Adrenal gland (tissue), 12 donors: Measurements from ENCODE around the gene EYA4. TPM values are rescaled to one million over a fixed set of nuclear protein-coding genes. Genes with fewer than 3 reads are reported as not detected.

Experiments
- DNase-seq, 7 donors: peaks; one replicate each; pipeline ENCODE4 v3.0.0-alpha.2; 2019 to 2020
- H3K27ac ChIP-seq, 5 donors: fragments of 200-600 bp; sonication (generic) in 4 of 5; 1 replicate in 3 of 5; 2 replicates in 2 of 5; pipeline versions ENCODE4 v1.5.1 to v1.8.0; 2016 to 2020; ENCODE audit warnings: mild to moderate bottlenecking in 1 of 5
- H3K27me3 ChIP-seq: fragments of 200-600 bp; 2 replicates; pipeline ENCODE4 v1.8.0; 2021
- H3K36me3 ChIP-seq, 2 donors: fragments of 200-600 bp; replicated peaks in 1 of 2; 1 replicate in 1 of 2; 2 replicates in 1 of 2; pipeline versions ENCODE4 v1.5.1 to v1.8.0; 2018 to 2022
- H3K4me1 ChIP-seq, 2 donors: fragments of 200-600 bp; replicated peaks in 1 of 2; 1 replicate in 1 of 2; 2 replicates in 1 of 2; pipeline versions ENCODE4 v1.5.1 to v1.8.0; 2018 to 2021
- H3K4me3 ChIP-seq, 4 donors: fragments of 200-600 bp; sonication (generic) in 3 of 4; one replicate each; pipeline ENCODE4 v1.5.1; 2016 to 2018
- H3K9me3 ChIP-seq, 3 donors: fragments of 200-600 bp; sonication (generic) in 1 of 3; replicated peaks in 1 of 3; 1 replicate in 2 of 3; 2 replicates in 1 of 3; pipeline versions ENCODE4 v1.5.1 to v1.8.0; 2016 to 2021
- POLR2A ChIP-seq, 2 donors: fragments of 450-650 bp; IDR thresholded peaks; one replicate each; pipeline ENCODE4 v1.6.1; 2017; ENCODE audit warnings: antibody characterized with exemption in 2 of 2, mild to moderate bottlenecking in 2 of 2, moderate library complexity in 1 of 2
- WGBS, 4 donors: extraction: QIAGEN DNeasy Blood & Tissue Kit in 2 of 4; methylation state at CpG; one replicate each; pipeline versions ENCODE4 v1.1.5 to v1.1.7; 2013 to 2017; 5-methylcytosine and 5-hydroxymethylcytosine counted together
- intact Hi-C, 2 donors: fragments of 100-400 bp; cut with DNase I; formaldehyde crosslinking; loops; one replicate each; pipeline versions ENCODE4 v1.14.1 to v1.15.0; 2022 to 2023
- polyA plus RNA-seq, 3 donors: library from polyadenylated mRNA; stranded (reverse); fragments of 200-250 nt in 2 of 3; fragments of 350-450 nt in 1 of 3; fragmentation: Illumina TruSeq in 1 of 3; extraction: RNeasy Lipid Tissue Mini Kit (QIAGEN cat#74804) in 1 of 3; gene quantifications; one replicate each; pipeline ENCODE4 v1.2.3, GENCODE V29; 2013 to 2014
- total RNA-seq, 9 donors: library from RNA; depleted of rRNA in 4 of 9; stranded (reverse); fragments of >200 nt in 4 of 9; fragments of 120-200 nt in 1 of 9; fragmentation: NEBNext Ultra II Directional in 1 of 9; extraction: Animal tissue kit (Norgen Biotek cat#: 25700) in 1 of 9; gene quantifications; one replicate each; pipeline versions ENCODE4 v1.1.0 to v1.2.4, GENCODE V29; 2013 to 2023
- TF ChIP-seq, protein P1 (sequence below), 6 experiments: fragments of 450-650 bp in 4 of 6; fragments of 200-600 bp in 2 of 6; sonication (generic) in 1 of 6; IDR thresholded peaks; 1 replicate in 5 of 6; 2 replicates in 1 of 6; pipeline versions ENCODE4 v1.5.1 to v1.8.0; 2016 to 2021; ENCODE audit warnings: antibody characterized with exemption in 6 of 6, mild to moderate bottlenecking in 2 of 6, moderate library complexity in 1 of 6
- donor health status: healthy with polysubstance abuse.
- donor health status: Bipolar disorder and iron deficiency.
- donor health status: DM: yes; HTN: yes; CAD: no.
- donor health status: DM: no; HTN: no; CAD: no.
- donor health status: DM: no; HTN: no; CAD: no.
- donor health status: DM: yes; HTN: yes; CAD: no.

Gene EYA4
- total and polyA plus RNA-seq, 12 donors, result 0.17 to 6.3 (median 1.6) TPM

DNA sequence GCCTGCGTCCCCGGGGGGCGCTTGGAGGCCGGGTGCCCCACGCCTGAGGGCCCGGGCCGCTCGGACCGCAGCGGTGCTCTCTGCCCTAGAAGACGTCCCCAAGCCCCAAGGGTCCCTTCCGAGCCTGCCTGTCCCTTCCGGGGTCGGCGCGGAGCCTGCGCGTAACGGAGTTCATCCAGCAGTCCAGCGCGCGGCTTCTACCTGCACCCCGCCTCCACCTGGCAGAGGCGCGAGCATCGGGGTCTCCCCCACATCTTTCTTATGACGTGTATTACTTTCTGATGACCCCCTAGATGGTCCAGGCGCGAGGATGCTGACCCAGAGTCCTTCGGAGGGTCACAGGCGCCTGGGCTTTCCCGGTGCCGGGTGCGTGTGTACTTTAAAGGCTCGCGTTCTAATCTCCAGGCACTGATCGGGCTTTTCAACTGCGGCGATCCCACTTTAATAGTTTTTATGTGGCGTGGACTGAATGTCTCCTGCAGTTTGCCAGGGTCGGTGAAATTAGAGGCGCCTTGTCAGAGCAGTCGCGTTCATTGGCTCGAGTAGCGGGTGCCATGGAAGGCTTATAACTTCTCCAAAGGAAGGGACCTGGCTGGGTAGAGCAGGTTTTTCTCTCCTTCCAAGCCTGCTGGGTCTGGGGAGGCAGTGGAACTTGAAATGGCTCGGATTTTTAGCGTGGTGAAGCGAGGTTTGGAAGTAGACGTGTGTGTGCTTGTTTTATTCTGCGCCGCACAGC lies 912 bp downstream of the EYA4 start:
- 1 to 3% (median 2%) methylated on average over 18 to 52 of the region's 52 CpGs for WGBS, 4 donors
- intact Hi-C loops, result no loop called here
- TF ChIP-seq, protein P1, sequence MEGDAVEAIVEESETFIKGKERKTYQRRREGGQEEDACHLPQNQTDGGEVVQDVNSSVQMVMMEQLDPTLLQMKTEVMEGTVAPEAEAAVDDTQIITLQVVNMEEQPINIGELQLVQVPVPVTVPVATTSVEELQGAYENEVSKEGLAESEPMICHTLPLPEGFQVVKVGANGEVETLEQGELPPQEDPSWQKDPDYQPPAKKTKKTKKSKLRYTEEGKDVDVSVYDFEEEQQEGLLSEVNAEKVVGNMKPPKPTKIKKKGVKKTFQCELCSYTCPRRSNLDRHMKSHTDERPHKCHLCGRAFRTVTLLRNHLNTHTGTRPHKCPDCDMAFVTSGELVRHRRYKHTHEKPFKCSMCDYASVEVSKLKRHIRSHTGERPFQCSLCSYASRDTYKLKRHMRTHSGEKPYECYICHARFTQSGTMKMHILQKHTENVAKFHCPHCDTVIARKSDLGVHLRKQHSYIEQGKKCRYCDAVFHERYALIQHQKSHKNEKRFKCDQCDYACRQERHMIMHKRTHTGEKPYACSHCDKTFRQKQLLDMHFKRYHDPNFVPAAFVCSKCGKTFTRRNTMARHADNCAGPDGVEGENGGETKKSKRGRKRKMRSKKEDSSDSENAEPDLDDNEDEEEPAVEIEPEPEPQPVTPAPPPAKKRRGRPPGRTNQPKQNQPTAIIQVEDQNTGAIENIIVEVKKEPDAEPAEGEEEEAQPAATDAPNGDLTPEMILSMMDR (IDR thresholded peaks at IDR 0.05), result no peak
- no peak for TF ChIP-seq POLR2A (IDR thresholded peaks at IDR 0.05)
- DNase-seq, result no peak
- Histone ChIP-seq H3K4me1 (peaks cover 0 to 7% of the 10 kb centered on the region in 2 donors), H3K9me3 (no peaks in the 10 kb centered on the region), H3K36me3 (no peaks in the 10 kb centered on the region), H3K4me3 (peak overlapping the region in 1 of 4 donors; percentile 49), H3K27me3 (peaks cover 43% of the 10 kb centered on the region), H3K27ac (peak overlapping the region in 1 of 5 donors; percentile 58)

DNA sequence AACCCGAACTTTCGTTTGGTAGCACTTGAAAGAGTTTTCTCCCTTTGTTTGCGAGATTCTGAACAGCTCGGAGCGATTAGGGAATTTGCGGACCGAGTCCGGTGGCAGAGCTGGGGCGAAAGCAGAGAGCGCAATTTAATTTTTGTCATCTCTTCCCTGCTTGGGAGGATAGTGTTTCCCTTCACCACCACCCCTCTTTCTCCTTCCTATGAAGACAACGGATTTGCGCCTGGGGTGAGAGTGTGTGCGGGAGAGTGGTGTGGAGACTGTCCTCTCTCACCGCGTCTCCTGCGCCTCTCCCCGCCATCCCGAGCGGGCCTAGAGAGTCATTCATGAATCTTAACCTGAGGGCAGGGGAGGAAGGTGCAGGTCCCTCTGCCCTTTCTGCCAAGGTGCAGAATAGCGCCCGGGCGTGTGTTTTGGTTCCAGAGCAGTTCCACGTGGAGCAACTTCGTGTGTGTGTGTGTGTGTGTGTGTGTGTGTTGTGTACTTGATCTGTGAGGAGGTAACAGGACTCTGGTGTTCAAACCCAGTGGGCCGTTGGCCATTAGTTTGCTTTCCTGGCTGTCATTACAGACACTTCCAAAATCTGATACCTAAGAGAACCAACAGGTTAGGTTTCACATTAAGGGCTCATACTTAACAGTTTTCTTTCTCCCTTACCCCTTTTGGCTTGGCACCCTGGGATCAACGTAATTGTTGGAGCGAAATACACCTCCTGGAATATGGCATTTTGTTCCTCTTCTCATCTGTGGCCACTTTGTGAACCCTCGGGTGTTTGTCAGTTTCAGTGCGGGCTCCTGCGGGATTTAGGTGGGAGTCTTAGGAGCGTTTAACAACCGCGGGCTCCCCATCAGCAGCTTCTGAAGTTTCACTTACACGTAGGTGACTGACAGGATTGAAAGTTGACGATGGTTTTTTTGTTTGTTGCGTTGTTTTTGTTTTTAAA lies 1.8 kb downstream of the EYA4 start:
- H3K4me1 ChIP-seq, result peaks cover 0 to 7% of the 10 kb centered on the region in 2 donors

DNA sequence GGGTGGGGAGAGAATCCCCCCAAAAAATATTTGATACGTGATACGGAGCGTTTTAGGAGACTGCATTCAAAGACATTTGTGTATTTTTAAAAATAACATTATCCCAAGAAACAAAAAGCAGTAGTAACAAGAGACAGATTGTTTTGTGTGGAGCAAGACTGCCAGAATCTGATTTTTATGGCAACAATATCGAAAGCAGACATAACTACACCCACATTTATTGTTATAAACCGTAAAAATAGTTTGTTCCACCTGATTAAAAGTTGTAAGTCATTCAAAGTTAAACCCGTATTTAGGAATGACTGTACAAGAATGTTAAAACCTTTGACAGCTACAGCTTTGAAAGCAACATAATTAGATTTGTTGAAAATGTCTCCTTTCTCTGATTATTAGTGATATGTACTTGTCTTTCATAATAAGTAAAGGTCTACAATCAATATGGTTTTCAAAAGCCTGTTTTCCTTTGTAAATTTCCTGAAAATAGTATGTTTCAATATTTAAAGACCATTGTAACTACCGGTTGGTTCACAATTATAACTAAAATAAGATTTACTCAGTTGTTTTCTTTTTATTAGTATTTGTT lies 2.7 kb downstream of the EYA4 start:
- Histone ChIP-seq H3K27me3 (peaks cover 43% of the 10 kb centered on the region), H3K27ac (no peak overlapping the region), H3K36me3 (no peaks in the 10 kb centered on the region), H3K4me3 (no peak overlapping the region), H3K4me1 (peaks cover 0 to 7% of the 10 kb centered on the region in 2 donors), H3K9me3 (no peaks in the 10 kb centered on the region)
- TF ChIP-seq, protein P1 (IDR thresholded peaks at IDR 0.05), result no peak
- TF ChIP-seq POLR2A (IDR thresholded peaks at IDR 0.05), result no peak
- intact Hi-C loops, result no loop called here
- WGBS, 4 donors, result 37 to 46% (median 42%) methylated on average over 7 of the region's 7 CpGs
- no peak for DNase-seq

More for the DNA sequence above, 1.8 kb downstream of the EYA4 start:
- peak overlapping the region in 1 of 5 donors; percentile 58 for H3K27ac ChIP-seq
- intact Hi-C loops, result no loop called here
- no peaks in the 10 kb centered on the region for H3K9me3 ChIP-seq
- TF ChIP-seq POLR2A (IDR thresholded peaks at IDR 0.05), result no peak
- TF ChIP-seq, protein P1 (IDR thresholded peaks at IDR 0.05), result no peak
- peaks cover 43% of the 10 kb centered on the region for H3K27me3 ChIP-seq
- H3K36me3 ChIP-seq, result no peaks in the 10 kb centered on the region
- H3K4me3 ChIP-seq, result peak overlapping the region in 1 of 4 donors; percentile 18
- 13 to 20% (median 15%) methylated on average over 36 of the region's 36 CpGs for WGBS, 4 donors
- DNase-seq, result no peak

DNA sequence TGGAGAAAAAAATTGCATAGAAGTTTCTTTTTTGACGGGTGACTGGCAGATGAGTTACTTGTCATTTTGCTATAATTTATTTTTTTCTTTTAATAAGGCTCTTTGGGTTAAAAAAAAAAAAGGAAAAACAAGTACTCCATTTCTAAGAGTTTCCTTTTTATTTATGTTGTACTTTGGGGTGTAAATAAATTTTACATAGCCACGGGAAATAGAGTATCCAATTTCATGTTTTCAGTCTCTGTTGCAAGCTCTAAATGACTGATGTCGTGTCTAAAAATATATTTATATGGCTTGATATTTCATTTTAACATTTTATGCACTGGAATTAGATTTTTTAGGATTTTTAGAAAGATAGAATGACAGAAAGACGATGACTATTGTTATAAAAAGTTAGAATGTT lies 3.4 kb downstream of the EYA4 start:
- Histone ChIP-seq H3K27me3 (peaks cover 43% of the 10 kb centered on the region), H3K4me1 (peaks cover 0 to 7% of the 10 kb centered on the region in 2 donors), H3K9me3 (no peaks in the 10 kb centered on the region), H3K27ac (no peak overlapping the region), H3K4me3 (no peak overlapping the region), H3K36me3 (no peaks in the 10 kb centered on the region)
- DNase-seq, result no peak
- 45 to 61% (median 50%) methylated on average over 4 of the region's 4 CpGs for WGBS, 4 donors
- TF ChIP-seq, protein P1 (IDR thresholded peaks at IDR 0.05), result no peak
- no peak for TF ChIP-seq POLR2A (IDR thresholded peaks at IDR 0.05)
- intact Hi-C loops, result no loop called here
